Ishikawa (cell line): ENCODE results near the gene FFAR4.

ENCODE experiments used
- CEBPB ChIP-seq: IDR thresholded peaks from 2 replicates; pipeline ENCODE4 v1.6.1; 2012
- CREB1 ChIP-seq: IDR thresholded peaks from 2 replicates; pipeline ENCODE4 v1.6.1; 2012; ENCODE audit warnings: low read depth
- EGR1 ChIP-seq: IDR thresholded peaks from 2 replicates; pipeline ENCODE4 v1.6.1; 2012
- EP300 ChIP-seq: IDR thresholded peaks from 2 replicates; pipeline ENCODE4 v1.6.1; 2012; ENCODE audit warnings: borderline replicate concordance
- FOXM1 ChIP-seq: IDR thresholded peaks from 2 replicates; pipeline ENCODE4 v1.6.1; 2012; ENCODE audit warnings: low read depth, borderline replicate concordance
- MAX ChIP-seq: IDR thresholded peaks from 2 replicates; pipeline ENCODE4 v1.6.1; 2012
- NFIC ChIP-seq: IDR thresholded peaks from 2 replicates; pipeline ENCODE4 v1.6.1; 2012
- RAD21 ChIP-seq: IDR thresholded peaks from 2 replicates; pipeline ENCODE4 v1.6.1; 2012; ENCODE audit warnings: low read depth
- REST ChIP-seq: IDR thresholded peaks from 2 replicates; pipeline ENCODE4 v1.6.1; 2012; ENCODE audit warnings: low read depth, mild to moderate bottlenecking
- TAF1 ChIP-seq: IDR thresholded peaks from 2 replicates; pipeline ENCODE4 v1.6.1; 2012; ENCODE audit warnings: low read depth, mild to moderate bottlenecking
- TCF12 ChIP-seq: IDR thresholded peaks from 2 replicates; pipeline ENCODE4 v1.6.1; 2012; ENCODE audit warnings: low read depth
- TEAD4 ChIP-seq: IDR thresholded peaks from 2 replicates; pipeline ENCODE4 v1.6.1; 2012
- USF1 ChIP-seq: IDR thresholded peaks from 2 replicates; pipeline ENCODE4 v1.6.1; 2012
- YY1 ChIP-seq: IDR thresholded peaks from 2 replicates; pipeline ENCODE4 v1.6.1; 2012; ENCODE audit warnings: low read depth
- ZBTB7A ChIP-seq: IDR thresholded peaks from 2 replicates; pipeline ENCODE4 v1.6.1; 2012; ENCODE audit warnings: low read depth

Gene FFAR4

DNA sequence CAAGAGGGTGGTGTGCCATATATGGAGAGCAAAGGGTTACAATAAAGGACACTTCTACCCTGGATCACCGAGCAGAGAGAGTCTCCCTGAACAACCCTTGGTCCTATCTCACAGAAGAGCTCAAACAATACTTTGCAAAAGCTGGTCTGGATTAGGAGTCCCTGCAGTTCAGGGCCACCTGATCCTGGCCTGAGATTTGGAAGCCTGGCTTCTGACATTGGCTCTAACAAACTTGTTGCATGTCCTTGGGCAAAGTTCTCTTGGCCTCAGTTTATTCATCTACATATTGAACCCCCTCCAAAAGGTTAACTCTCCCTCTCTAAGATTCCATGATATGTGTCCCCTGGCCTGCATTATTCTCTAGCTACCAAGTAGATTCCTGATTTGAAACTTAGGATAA, 32.9 kb downstream of the FFAR4 start:
- no peak for TF ChIP-seq MAX
- no peak for TF ChIP-seq TEAD4
- TF ChIP-seq EGR1 = no peak
- no peak for TF ChIP-seq NFIC

- TF ChIP-seq CEBPB (no peak), FOXM1 (no peak), EGR1 (no peak)
Measured at GRCh38 chr10:93599778-93600177, 33.3 kb downstream of the FFAR4 start.

GRCh38 chr10:93600446-93601145, 34.1 kb downstream of the FFAR4 start:
- TF ChIP-seq REST (no peak), MAX (0 out of 2 replicates have a peak, but pooled peaks have one; percentile 3)

- TF ChIP-seq CEBPB = peak; percentile 70
- TF ChIP-seq MAX = peak; percentile 62; the same call in 1 of the 2 replicates
- no peak for TF ChIP-seq TEAD4
- TF ChIP-seq REST = no peak
- peak; percentile 23; the same call in 1 of the 2 replicates for TF ChIP-seq NFIC
- no peak; the same call in 1 of the 2 replicates for TF ChIP-seq RAD21
- peak; percentile 88 for TF ChIP-seq ZBTB7A
- TF ChIP-seq TAF1 = no peak
- no peak for TF ChIP-seq FOXM1
- TF ChIP-seq EGR1 = no peak
- TF ChIP-seq YY1 = no peak
- TF ChIP-seq TCF12 = no peak
- TF ChIP-seq CREB1 = no peak
- TF ChIP-seq USF1 = 0 out of 2 replicates have a peak, but pooled peaks have one; percentile 2
- TF ChIP-seq EP300 = no peak
Measured at GRCh38 chr10:93601146-93601773, 34.8 kb downstream of the FFAR4 start, which contains the start of gene RBP4. RBP4 (minus strand) TSS chr10:93601235; CDS start chr10:93601028, 207 bp downstream.

- no peak for TF ChIP-seq NFIC
- no peak for TF ChIP-seq YY1
- no peak for TF ChIP-seq EGR1
- TF ChIP-seq FOXM1 = no peak
- no peak for TF ChIP-seq RAD21
- no peak for TF ChIP-seq TCF12
- TF ChIP-seq CREB1 = no peak
Measured at GRCh38 chr10:93601774-93602162, 35.3 kb downstream of the FFAR4 start.

DNA sequence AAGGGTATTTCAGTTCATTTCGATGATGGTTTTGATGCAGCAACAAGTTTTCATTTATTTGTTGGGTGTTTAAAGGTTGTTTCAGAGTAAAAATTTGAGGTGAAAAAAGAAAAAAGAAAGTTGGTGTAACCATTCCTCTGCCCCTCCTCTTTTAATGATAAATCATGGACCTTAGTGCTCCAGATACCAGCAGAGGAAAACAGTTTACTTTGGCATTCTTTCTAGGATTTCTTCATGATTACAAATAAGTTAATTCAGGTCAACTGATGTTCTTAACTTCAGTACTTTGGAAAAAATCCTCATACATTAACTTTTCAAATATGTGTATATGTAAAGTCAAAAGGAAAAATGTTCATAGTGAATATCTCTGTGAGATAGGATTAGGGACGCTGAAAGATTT, 36.6 kb downstream of the FFAR4 start:
- TF ChIP-seq EGR1 (no peak), RAD21 (no peak)

DNA sequence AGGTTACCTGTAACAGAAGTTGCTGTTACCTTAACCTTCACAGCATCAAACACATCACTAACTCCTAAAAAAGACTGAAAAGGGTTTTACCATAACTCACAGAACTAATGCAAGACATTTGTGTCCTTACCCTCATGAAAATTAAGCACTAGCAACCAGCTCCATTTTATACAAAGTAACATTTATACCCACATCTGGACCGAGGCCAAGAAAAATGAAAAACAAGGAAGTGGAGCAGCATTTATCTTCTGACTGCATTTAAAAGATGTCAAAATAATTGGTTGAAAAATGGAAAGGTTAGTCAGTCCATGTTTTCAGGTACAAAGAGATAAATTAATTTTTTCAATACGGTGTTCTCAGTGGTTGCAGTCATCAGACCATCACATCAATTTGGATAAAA, 37.7 kb downstream of the FFAR4 start:
- TF ChIP-seq RAD21 (no peak), EGR1 (no peak), EP300 (no peak), CREB1 (no peak), NFIC (peak; percentile 50), ZBTB7A (no peak)
